GM19099 (cell line): ENCODE data around the gene NXPH3.

Experiments
- POLR2A ChIP-seq: IDR thresholded peaks from 3 replicates; pipeline ENCODE4 v1.6.1; 2011; ENCODE audit warnings: low read depth; ENCODE audit not compliant: insufficient read length; ENCODE audit errors: extremely low read depth

Gene NXPH3

GRCh38 chr17:49551221-49552069, 24.2 kb upstream of the NXPH3 start:
- no peak for TF ChIP-seq POLR2A

GRCh38 chr17:49552070-49552751, 23.5 kb upstream of the NXPH3 start:
- no peak for TF ChIP-seq POLR2A

DNA sequence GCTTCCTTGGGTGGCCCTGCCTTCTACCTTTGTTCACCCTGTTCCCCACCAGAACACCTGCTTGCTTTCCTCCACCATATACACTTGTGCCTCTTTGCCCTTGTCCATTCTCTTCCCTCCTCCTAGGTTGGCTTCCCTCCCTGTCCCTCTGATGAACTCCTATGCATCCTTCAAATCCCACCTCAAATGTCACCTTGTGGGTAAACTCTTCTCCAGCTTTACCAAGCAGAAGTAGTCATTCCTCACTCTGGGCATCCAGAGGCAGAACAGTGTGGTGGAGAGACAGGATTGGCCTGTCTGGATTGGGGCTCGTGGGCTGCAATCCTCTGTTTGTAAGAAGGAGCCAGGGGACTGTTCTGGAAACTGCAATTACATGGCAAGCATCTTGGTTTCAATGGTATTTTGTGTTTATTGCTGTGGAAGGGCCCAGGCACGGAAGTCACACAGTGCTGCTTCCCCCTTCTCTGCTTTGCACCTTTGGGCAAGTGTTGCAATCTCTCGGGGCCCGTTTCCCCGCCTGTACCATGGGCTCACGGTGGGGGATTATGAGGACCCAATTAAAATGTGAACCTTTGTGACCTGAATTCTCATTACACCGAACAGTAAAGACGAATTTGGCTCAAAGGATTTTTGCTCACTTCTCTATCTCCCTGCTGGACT, 21.9 kb upstream of the NXPH3 start:
- TF ChIP-seq POLR2A, result no peak

DNA sequence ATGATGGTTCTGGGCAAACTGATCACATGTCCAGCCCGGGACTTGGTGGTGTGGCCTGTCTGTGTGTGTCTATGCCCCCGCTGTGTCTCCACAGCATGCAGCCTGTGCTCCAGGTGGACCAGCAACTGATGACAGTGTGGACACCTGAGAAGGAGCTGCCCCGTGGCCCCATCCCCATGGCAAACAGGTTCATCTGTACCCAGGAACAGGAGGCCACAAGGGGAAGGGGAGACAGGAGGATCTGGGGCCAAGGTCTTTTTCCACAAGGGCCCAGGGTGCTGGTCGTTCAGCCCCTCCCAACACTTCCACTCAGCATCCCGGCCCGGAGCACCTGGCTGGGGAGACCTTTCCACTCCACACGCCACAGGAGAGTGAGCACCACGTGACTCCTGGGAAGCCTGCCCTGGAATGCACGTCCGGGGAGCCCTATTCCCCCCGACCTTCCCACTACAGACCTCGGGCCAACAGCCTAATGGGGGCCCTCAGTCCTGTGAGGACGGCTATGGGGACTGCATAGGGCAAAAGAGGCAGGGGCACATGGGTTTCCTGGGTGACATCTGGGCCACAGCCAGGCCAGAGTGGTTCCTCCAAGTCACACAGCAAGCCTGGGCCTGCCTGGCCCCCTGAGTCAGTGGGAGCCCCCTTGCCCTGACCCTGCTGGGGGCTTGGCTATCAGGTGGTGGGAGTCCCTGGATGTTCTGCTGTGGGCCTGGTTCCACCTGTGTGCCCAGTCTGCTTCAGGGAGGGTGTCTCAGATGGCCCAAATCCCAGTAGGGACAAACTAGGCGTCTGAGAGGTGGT, 20.8 kb upstream of the NXPH3 start:
- TF ChIP-seq POLR2A, result no peak

GRCh38 chr17:49555495-49556222, 20.0 kb upstream of the NXPH3 start:
- TF ChIP-seq POLR2A, result no peak

DNA sequence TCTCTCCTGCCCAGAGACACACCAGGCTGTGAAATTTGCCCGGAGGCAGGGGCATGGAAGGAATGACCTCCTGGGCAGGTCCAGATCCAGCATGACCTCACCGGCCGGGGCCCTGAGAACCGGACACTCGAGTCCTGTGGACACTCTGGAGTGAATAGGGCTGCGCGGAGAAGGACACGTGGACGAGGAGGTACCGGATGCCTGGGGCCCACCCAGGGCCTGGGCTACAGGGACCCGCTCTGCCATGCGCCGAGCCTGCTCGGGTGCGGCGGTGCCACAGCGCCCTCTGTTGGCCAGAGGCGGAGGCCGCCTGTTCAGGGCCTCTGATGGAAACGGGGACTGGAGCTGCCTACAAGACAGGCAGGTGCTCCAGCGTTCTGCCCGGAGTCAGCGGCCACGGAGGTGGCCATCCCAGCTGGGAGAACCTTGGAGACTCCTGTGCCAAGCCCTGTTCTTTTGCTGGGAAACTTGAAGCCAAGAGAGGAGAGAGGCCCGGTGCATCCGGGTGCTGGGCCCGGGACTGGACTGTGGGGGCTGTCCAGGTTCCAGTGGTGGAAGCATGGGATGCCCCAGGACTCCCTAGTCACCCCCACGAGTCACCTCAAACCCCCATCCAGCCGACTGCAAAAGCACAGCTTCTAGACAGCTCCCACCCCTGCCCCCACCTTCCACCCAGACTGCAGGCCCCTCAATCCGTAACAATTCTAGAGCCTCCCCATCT, 19.3 kb upstream of the NXPH3 start:
- TF ChIP-seq POLR2A, result no peak

GRCh38 chr17:49557312-49558024, 18.2 kb upstream of the NXPH3 start:
- no peak for TF ChIP-seq POLR2A

GRCh38 chr17:49564638-49565037, 11.0 kb upstream of the NXPH3 start:
- TF ChIP-seq POLR2A, result no peak

DNA sequence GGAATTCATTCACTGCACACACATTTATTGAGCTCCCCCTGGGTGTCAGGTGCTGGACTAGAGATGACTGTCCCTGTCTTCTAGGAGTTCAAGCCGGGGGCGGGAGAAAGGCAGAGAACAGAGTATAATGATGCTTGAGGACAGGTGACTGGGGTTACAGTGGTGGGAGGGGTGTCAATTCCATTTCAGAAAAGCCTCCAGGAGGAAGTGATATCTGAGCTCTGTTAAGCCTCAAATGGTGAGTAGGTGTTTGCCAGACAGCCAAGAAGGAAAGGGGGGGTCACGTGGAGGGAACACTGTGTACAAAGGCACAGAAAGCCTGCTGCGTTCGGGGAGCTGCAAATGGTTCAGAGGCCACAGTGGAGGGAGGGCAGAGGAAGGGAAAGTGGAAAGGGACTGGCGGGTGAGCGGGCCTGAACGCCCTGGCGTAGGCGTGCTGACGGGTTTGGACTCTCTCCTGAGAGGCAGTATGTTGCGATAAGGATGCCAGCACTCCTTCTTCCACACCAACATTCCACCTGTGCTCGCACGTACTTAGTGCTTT, 9.7 kb upstream of the NXPH3 start:
- no peak for TF ChIP-seq POLR2A

- no peak for TF ChIP-seq POLR2A
Measured at GRCh38 chr17:49566668-49567071, 9.0 kb upstream of the NXPH3 start.

- no peak for TF ChIP-seq POLR2A
Measured at GRCh38 chr17:49567104-49567521, 8.6 kb upstream of the NXPH3 start.

DNA sequence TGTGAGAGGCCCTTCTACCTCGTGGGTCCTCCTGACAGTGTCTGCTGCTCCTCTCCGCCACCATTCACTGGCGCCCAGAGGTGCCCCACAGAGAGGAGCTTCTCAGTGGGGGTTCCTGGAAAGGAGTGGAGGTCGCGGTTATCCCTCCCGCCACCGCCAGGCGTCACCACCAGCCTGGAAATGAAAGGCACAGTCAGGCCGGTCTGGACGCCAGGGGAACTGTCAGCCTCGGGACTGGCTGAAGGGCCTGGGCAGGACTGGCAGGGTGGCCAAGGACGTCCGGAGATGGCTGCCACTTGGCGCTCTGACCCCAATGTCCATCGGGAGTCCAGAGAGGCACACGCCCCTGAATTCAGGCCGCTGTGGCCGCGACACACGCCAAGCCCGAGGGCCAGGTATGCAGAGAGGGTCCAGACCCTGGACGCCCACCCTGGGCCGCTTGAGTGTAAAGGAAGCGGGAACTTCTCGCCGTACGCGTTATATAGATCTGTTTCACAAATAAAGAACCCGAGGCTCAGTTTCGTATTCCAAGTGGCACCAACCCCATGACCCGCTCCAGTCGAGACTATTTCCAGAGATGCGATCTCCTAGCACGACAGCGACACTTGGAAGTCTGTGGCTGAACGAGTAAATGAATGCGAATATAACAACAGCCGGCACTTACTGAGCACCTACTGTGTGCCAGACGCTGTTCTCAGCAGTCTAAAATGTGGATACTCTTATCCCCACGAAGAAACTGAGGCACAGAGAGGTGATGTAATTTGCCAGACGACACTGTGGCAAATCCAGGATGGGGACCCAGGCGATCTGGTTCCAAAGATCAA, 7.6 kb upstream of the NXPH3 start:
- TF ChIP-seq POLR2A, result no peak
